ENCODE results near the gene ZNF217.
"Not testable (repeated sequence)": the region's sequence is repeated elsewhere in the genome, so short reads cannot be mapped to it uniquely, and the experiment has no call there.

Gene ZNF217

DNA sequence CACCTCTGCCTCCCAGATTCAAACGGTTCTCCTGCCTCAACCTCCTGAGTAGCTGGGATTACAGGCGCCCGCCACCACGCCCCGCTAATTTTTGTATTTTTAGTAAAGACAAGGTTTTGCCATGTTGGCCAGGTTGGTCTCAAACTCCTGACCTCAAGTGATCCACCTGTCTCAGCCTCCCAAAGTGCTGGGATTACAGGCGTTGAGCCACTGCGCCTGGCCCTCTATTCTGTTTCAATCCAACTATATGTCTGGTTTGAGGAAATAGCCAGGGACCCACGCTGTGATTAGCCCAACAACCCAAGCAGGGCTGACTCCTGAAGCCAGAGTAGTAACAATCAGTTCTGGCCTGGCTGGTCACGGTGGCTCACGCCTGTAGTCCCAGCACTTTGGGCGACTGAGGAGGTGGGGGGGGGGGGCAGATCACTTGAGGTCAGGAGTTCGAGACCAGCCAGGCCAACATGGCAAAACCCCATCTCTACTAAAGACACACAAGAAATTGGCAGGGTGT lies 24.9 kb upstream of the ZNF217 start:
- H3K27ac ChIP-seq (ENCODE audit: low read length); H3K9ac ChIP-seq (ENCODE audit: low read depth, low read length); H3K36me3 ChIP-seq (ENCODE audit: insufficient read depth, low read depth, low read length); H3K9me3 ChIP-seq (ENCODE audit: insufficient read depth, low read depth, low read length); H3K4me3 ChIP-seq (ENCODE audit: low read length); H3K27me3 ChIP-seq (ENCODE audit: insufficient read depth, low read length): not testable (repeated sequence)
- peaks cover 20% of the 10 kb centered on the region; the same call in 1 of the 2 replicates for H3K4me1 ChIP-seq (ENCODE audit: insufficient read depth, low read length)

DNA sequence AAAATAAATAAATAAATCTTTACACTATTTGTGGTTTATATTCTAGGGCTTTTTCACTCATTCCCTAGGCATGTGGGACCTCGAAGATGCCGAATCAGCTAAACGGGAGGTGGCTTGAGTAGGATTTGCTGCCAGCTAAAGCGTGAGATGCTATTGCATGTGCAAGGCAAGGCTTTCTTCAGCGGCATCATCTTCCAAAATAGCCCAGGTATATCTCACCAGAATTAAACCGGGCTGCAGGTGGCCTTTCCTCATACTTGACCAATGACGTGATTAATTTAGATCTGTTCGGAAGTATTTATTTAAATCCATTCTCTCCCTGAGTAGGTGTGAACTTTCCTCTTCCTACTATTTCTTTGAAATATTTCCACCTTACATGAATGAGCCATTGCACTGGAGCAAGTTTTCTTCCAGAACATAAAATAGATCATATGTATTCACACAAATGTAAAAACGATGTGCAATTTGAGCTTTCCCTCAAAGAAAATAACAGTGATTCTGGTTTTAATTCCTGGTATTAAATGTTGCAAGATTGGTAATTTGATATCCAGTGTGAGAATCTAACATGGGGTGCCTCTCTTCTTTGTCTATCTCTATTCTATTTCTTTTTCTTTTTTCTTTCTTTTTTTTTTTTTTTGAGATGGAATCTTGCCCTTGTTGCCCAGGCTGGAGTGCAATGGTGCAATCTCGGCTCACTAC lies 24.3 kb upstream of the ZNF217 start:
- Histone ChIP-seq H3K27ac (ENCODE audit: low read length) (no peak overlapping the region), H3K4me1 (ENCODE audit: insufficient read depth, low read length) (peaks cover 22% of the 10 kb centered on the region; the same call in 1 of the 2 replicates), H3K36me3 (ENCODE audit: insufficient read depth, low read depth, low read length) (no peaks in the 10 kb centered on the region), H3K4me3 (ENCODE audit: low read length) (no peak overlapping the region), H3K27me3 (ENCODE audit: insufficient read depth, low read length) (no peaks in the 10 kb centered on the region), H3K9me3 (ENCODE audit: insufficient read depth, low read depth, low read length) (no peaks in the 10 kb centered on the region), H3K9ac (ENCODE audit: low read depth, low read length) (no peak overlapping the region)

- H3K4me1 ChIP-seq (ENCODE audit: insufficient read depth, low read length): peaks cover 14% of the 10 kb centered on the region; the same call in 1 of the 2 replicates
- not testable (repeated sequence) for H3K4me3 ChIP-seq (ENCODE audit: low read length); H3K9me3 ChIP-seq (ENCODE audit: insufficient read depth, low read depth, low read length); H3K36me3 ChIP-seq (ENCODE audit: insufficient read depth, low read depth, low read length); H3K9ac ChIP-seq (ENCODE audit: low read depth, low read length); H3K27me3 ChIP-seq (ENCODE audit: insufficient read depth, low read length); H3K27ac ChIP-seq (ENCODE audit: low read length)
Measured at GRCh38 chr20:53616489-53616888, 22.9 kb upstream of the ZNF217 start.

- H3K9ac ChIP-seq (ENCODE audit: low read depth, low read length): no peak overlapping the region
- H3K36me3 ChIP-seq (ENCODE audit: insufficient read depth, low read depth, low read length): no peaks in the 10 kb centered on the region
- no peaks in the 10 kb centered on the region for H3K9me3 ChIP-seq (ENCODE audit: insufficient read depth, low read depth, low read length)
- peak overlapping the region; percentile 32 for H3K27ac ChIP-seq (ENCODE audit: low read length)
- no peak overlapping the region for H3K4me3 ChIP-seq (ENCODE audit: low read length)
- peaks cover 28% of the 10 kb centered on the region; the same call in 1 of the 2 replicates for H3K4me1 ChIP-seq (ENCODE audit: insufficient read depth, low read length)
- H3K27me3 ChIP-seq (ENCODE audit: insufficient read depth, low read length): no peaks in the 10 kb centered on the region
Measured at GRCh38 chr20:53613748-53614147, 20.1 kb upstream of the ZNF217 start.

- H3K36me3 ChIP-seq (ENCODE audit: insufficient read depth, low read depth, low read length); H3K9me3 ChIP-seq (ENCODE audit: insufficient read depth, low read depth, low read length); H3K4me3 ChIP-seq (ENCODE audit: low read length); H3K9ac ChIP-seq (ENCODE audit: low read depth, low read length); H3K27ac ChIP-seq (ENCODE audit: low read length); H3K27me3 ChIP-seq (ENCODE audit: insufficient read depth, low read length): not testable (repeated sequence)
- H3K4me1 ChIP-seq (ENCODE audit: insufficient read depth, low read length): peaks cover 28% of the 10 kb centered on the region; the same call in 1 of the 2 replicates
Measured at GRCh38 chr20:53612289-53612688, 18.6 kb upstream of the ZNF217 start.

- no peaks in the 10 kb centered on the region for H3K9me3 ChIP-seq (ENCODE audit: insufficient read depth, low read depth, low read length)
- 0 out of 2 replicates have a peak overlapping the region, but pooled peaks have one; percentile 48 for H3K9ac ChIP-seq (ENCODE audit: low read depth, low read length)
- H3K27ac ChIP-seq (ENCODE audit: low read length): peak overlapping the region; percentile 72
- peaks cover 28% of the 10 kb centered on the region; the same call in 1 of the 2 replicates for H3K4me1 ChIP-seq (ENCODE audit: insufficient read depth, low read length)
- no peak overlapping the region for H3K4me3 ChIP-seq (ENCODE audit: low read length)
- H3K27me3 ChIP-seq (ENCODE audit: insufficient read depth, low read length): no peaks in the 10 kb centered on the region
- no peaks in the 10 kb centered on the region for H3K36me3 ChIP-seq (ENCODE audit: insufficient read depth, low read depth, low read length)
Measured at GRCh38 chr20:53611449-53611894, 17.8 kb upstream of the ZNF217 start.

DNA sequence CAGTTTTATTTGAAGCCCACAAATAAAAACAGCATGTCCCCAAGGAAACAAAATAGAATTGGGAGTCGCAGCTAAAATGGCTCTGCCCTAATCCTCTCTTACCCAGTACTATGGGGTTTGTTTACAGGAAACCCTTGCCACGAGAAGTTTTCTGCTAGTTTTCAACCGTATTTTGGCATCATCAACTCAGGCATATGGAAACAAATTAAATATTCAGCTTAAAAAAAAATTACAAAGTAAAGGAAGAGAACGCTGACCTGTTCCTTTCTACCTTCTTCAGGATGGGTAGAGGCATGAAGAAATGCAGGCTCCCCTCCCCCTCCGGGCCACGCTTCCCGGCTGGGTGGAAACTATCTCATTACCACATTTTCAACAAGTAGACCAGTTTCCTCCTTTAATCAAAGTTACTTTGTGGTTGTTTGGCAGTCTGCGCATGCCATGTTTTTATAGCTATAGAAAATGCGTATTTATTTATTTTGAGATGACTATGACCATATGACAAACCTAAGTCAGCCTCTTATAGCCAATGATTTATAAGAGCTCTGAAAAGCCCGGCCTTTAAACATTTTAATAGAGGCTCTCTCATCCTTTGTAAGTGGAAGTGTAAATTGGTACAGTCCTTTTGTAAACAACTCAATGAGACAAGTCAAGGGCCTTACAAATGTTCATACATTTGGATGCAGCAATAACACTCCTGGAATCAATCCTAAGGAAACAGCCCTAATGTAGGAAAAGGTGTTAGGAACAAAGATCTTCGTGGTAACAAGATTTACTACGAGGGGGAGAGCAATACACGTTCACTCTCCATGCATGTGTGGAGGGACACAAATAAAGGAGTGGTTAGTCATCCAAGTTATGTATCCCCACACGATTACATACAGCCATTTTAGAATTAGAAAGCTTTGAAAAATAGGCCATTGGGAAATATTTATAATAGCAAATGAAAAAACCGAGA lies 16.1 kb upstream of the ZNF217 start:
- H3K27ac ChIP-seq (ENCODE audit: low read length): peak overlapping the region; percentile 77
- peak overlapping the region; percentile 9; the same call in 1 of the 2 replicates for H3K4me3 ChIP-seq (ENCODE audit: low read length)
- H3K9ac ChIP-seq (ENCODE audit: low read depth, low read length): peak overlapping the region; percentile 63; the same call in 1 of the 2 replicates
- H3K9me3 ChIP-seq (ENCODE audit: insufficient read depth, low read depth, low read length): no peaks in the 10 kb centered on the region
- H3K27me3 ChIP-seq (ENCODE audit: insufficient read depth, low read length): no peaks in the 10 kb centered on the region
- H3K36me3 ChIP-seq (ENCODE audit: insufficient read depth, low read depth, low read length): no peaks in the 10 kb centered on the region
- peaks cover 28% of the 10 kb centered on the region; the same call in 1 of the 2 replicates for H3K4me1 ChIP-seq (ENCODE audit: insufficient read depth, low read length)

DNA sequence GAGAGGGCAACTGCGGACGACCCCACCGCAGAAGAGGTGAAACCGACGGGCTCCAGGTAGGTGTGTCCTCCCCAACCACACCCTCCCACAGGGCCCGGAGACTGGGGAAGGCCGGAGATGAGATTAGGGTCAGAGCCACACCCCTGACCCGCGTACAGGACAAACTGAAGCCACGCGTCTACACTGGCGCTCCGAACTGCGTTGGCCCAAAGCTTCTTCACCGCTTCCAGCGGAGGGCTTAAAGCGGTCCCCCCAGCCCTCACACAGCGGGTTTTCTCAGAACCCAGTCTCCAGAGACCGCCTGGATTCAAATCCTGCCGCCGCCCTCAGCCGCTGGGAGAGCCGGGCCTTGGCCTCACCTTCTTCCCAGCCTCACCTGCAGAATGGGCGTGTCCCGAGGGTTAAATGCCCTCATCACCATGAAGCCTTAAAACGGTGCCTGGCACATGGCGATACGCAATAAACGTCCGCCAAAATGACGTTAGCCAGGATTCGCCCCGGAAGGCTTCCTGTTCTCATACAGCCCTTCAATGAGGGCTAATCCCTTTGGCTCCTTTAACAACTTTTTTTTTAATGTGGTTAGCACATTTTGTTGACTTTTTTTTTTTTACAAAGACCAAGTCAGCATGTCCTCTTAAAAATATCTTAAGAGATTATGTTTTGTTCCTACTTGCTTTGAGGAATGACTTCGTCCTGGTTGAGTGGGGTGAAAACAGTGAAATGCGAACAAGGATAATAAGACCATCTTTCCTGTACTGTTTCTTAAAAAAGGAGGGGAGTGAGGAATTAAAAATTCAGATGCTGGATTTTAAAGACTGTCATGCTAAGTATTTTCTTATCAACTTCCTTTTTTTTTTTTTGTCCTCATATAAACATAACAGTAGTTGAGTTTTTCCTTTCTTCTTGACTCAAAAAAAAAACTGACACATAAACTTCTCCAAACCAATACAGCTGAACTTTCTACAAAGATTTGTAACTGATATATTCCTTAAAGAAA lies 15.1 kb upstream of the ZNF217 start:
- Histone ChIP-seq H3K4me1 (ENCODE audit: insufficient read depth, low read length) (peaks cover 28% of the 10 kb centered on the region; the same call in 1 of the 2 replicates), H3K9ac (ENCODE audit: low read depth, low read length) (peak overlapping the region; percentile 63; the same call in 1 of the 2 replicates), H3K4me3 (ENCODE audit: low read length) (peak overlapping the region; percentile 9; the same call in 1 of the 2 replicates), H3K27ac (ENCODE audit: low read length) (no peak overlapping the region), H3K9me3 (ENCODE audit: insufficient read depth, low read depth, low read length) (no peaks in the 10 kb centered on the region), H3K27me3 (ENCODE audit: insufficient read depth, low read length) (no peaks in the 10 kb centered on the region), H3K36me3 (ENCODE audit: insufficient read depth, low read depth, low read length) (no peaks in the 10 kb centered on the region)

DNA sequence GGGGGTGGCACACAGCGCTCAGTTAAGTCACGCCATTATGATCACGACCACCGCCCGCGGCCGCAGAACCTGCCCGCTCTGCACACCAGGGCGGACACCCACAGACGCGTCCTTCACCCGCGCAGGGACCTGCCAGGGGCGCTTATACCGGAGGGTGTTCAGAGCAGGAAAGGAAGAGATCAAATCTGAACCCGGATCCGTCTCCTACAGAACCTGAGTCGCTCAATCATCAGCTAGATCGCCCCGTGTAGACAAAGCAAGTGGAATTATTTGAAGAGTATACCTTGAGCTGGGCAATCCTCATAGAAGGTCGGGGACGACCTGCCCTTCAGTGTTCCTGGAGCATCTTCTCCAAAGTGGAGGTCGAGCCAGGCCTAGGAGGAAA lies 14.4 kb upstream of the ZNF217 start:
- H3K9ac ChIP-seq (ENCODE audit: low read depth, low read length): no peak overlapping the region
- H3K36me3 ChIP-seq (ENCODE audit: insufficient read depth, low read depth, low read length): no peaks in the 10 kb centered on the region
- H3K4me3 ChIP-seq (ENCODE audit: low read length): no peak overlapping the region
- H3K4me1 ChIP-seq (ENCODE audit: insufficient read depth, low read length): peaks cover 21% of the 10 kb centered on the region; the same call in 1 of the 2 replicates
- H3K27ac ChIP-seq (ENCODE audit: low read length): no peak overlapping the region
- no peaks in the 10 kb centered on the region for H3K27me3 ChIP-seq (ENCODE audit: insufficient read depth, low read length)
- H3K9me3 ChIP-seq (ENCODE audit: insufficient read depth, low read depth, low read length): no peaks in the 10 kb centered on the region

- Histone ChIP-seq H3K4me1 (ENCODE audit: insufficient read depth, low read length) (peaks cover 18% of the 10 kb centered on the region; the same call in 1 of the 2 replicates), H3K9me3 (ENCODE audit: insufficient read depth, low read depth, low read length) (no peaks in the 10 kb centered on the region), H3K27ac (ENCODE audit: low read length) (no peak overlapping the region), H3K27me3 (ENCODE audit: insufficient read depth, low read length) (no peaks in the 10 kb centered on the region), H3K4me3 (ENCODE audit: low read length) (no peak overlapping the region), H3K36me3 (ENCODE audit: insufficient read depth, low read depth, low read length) (no peaks in the 10 kb centered on the region), H3K9ac (ENCODE audit: low read depth, low read length) (no peak overlapping the region)
Measured at GRCh38 chr20:53606364-53606985, 12.8 kb upstream of the ZNF217 start.

All from iPS-20b (cell line).